HG03097 (cell line): ENCODE results near the gene PDE4D.

Source experiments
- ATAC-seq: cut with Tn5 transposase; IDR thresholded peaks from one replicate; pipeline ENCODE4 v1.9.1; 2021; ENCODE audit not compliant: unreplicated experiment, low FRiP score

The PDE4D gene

DNA sequence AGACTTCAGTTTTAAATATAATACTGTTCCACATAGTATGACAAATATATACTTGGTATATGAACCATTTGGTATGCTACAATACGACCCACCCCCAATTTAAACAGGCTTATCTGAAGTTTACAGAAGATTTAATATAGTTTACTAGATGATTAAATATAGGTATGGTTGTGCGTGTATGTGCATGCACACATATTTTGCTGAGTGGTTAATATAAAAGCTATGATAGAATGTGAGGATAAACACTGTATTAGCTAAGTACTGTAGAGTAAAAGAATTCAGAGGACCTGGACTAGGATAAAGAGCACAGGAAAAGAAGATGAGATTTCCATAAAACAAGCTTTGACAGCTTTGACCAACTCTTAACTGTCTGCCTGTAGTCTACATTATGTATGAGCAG is 356.7 kb downstream of the PDE4D start:
- no peak for ATAC-seq

DNA sequence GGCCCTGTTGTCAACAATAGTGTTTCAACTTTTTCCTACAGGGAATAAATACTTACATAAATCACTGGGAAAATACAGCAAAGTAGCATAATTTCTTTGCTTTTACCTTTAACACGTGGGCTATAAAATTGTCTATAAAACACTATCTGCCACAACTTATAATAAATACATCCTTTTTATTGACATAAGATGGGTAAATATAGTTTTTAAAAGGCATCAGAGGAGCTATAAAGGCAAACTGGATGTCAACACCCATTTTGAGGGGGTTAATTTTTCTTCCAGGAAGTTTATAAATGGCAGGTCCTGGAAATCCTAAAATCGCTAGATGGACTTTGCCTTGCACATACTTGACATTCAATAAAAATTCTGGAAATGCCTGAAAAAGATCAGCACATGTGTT is 358.0 kb downstream of the PDE4D start:
- ATAC-seq = no peak

DNA sequence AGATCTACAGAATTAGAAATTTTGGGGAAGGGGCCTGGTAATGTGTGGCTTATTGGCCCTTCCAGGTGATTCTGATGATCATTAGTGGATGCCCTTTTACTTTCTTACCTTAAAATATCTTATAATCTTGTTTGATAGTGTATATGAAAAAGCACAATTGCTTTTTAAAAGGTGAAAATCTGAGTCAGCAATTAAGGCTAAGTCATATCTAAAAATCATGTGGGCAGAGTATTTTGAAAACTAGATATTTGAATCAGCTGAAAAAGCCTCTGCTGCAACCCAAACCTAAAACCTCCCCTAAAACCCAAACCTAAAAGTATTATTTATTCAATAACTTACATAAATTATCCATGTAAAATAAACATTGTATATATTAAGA is 359.8 kb downstream of the PDE4D start:
- ATAC-seq = no peak

DNA sequence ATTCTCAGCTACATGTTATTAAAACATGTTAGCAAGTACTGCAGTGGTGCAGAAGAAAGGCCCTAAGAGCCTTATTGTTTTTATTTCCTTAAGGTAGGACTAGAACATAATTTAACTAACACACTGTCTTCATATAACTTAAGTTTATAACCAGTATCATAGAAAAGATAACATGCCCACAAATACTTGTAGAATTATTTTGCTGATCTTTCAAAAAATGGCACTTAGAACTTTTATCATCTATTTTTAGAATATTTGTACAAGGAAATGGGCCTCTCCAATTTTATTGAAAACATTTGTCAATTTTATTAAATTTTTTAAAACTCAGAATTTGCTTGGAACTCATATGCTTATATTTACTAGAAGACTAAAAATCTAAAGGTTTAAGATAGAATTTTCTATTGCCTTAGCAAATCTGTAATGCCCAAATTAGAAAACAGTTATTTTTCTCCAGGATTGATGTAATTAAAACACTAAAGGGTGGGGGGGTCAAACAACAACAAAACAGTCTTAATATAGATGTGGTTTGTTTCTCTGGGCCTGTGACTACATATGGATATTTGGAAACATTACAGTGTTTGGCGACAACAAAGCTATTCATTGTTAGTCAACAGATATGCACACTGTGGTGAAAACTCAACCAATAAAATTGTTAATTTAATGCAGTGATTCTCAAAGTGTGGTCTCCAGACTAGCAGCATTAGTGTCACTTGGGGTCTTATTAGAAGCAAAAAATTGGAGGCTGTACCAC is 360.4 kb downstream of the PDE4D start:
- no peak for ATAC-seq

DNA sequence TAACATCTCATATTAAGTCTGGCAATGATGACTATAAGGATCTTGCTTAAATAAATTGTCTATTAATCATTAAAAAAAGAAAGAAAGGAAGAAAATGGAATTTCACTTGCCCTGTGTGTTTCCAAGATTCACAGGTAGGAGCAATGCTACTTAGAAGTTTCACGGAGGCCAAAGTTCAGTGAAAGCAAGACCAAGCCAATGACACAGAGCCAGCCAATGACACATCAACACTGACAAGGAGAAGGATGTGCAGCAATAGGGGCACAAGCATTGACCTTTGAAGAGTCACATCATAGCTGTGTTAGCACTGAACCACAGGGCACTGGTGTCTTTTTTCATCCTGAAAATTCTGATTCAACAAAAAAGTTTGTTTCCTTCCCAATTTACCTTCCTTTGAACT is 364.3 kb downstream of the PDE4D start:
- no peak for ATAC-seq

DNA sequence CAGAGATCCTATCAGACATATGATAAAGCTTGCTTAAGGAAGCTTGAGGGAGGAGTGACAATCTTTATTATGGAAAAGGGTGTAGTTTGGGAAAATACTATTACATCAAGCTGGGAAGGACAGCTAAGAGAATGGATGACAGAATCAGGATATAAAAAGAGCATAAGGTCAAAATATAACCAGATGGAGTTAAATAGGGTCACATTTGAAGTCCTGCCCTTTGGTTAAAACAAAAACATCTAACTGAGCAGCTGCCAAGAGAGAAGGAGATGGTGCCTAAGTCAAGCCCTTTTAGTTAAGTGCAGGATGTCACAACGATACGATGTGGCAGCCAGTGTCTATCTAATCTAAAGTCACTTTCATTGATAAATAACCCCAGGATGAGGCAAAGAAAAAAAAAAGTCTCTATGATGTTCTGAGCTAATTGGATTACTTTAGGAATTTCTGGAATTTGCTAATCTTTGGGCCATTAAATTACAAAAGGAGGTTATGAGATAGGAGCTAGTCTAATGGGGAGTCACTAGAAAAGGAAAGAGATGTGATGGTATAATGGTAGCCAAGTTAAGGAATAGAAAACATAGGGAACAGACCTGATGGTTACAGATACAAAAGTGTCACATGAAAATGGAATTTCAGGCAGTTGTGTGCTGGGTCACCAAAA is 365.2 kb downstream of the PDE4D start:
- no peak for ATAC-seq

DNA sequence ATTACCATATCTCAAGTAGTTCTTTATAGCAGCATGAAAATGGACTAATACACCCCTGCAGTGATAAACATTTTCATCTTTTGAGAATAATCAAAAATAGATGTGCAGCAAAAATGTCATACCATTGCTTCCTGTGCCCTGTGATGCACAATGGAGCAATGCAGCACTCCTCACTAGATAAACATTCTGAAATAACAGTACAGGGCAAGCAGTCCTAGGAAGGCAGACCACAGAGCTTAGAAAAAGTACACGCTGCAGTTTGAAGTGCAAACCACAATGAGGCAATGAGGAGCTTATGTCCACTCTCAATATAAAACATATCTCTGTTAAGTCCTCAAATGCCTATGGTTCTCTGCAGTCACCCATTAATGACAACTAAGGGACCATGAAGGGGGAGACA is 367.6 kb downstream of the PDE4D start:
- no peak for ATAC-seq

DNA sequence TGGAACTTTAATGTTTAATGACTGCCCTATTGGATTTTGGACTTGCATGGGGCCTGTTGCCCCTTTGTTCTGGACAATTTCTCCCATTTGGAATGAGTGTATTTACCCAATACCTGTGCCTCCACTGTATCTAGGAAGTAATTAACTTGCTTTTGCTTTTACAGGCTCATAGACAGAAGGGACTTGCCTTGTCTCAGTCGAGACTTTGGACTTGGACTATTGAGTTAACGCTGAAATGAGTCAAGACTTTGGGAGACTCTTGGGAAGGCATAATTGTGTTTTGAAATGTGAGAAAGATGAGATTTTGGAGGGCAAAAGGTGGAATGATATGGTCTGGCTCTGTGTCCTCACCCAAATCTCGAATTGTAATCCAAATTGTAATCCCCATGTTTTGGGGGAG is 368.2 kb downstream of the PDE4D start:
- no peak for ATAC-seq

DNA sequence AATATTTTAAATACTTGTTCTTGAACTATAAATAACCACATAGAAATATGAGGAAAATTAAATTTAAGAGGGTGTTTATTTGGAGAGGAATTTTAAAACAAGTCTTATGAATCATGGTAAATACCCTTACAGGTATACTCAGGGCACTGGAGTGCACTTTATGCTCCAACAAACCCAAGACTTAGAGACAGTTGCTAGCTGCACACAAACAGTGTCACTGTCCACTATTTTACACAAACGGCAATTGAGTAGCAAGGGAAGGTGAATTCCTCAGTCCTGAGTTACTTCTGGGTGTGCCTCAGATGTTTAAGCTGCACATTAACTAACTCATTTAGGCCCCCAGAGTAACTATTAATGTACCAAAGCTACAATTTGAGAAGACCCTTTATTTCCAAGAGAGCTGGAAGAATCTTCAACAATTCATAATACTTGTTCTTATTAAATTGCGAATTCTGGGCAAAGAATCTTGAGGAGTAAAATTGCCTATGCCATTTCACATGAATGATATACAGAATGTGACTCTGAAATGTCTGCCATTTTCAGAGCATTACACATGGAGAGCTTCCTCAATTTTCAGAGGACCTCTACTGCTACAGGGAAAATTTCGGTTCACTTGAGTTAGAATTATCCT is 371.2 kb downstream of the PDE4D start:
- no peak for ATAC-seq

DNA sequence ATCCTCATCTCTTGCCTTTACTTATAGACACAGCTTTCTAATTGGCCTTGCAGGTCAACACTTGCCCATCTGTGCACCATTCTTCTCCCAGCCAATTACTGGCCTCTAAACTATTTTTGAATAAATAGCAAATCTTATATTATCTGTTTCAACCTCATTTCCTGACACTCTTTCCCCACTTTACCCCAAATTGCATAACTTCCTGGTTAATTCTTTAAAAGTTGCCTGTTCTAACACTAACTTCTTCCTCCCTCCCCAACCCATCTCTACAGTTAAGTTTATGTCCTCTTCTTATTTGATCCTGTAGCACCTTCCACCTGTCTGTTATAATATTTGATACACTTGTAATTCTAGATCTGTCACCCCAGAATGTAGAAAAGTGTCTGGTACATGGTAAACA is 372.1 kb downstream of the PDE4D start:
- ATAC-seq = no peak

DNA sequence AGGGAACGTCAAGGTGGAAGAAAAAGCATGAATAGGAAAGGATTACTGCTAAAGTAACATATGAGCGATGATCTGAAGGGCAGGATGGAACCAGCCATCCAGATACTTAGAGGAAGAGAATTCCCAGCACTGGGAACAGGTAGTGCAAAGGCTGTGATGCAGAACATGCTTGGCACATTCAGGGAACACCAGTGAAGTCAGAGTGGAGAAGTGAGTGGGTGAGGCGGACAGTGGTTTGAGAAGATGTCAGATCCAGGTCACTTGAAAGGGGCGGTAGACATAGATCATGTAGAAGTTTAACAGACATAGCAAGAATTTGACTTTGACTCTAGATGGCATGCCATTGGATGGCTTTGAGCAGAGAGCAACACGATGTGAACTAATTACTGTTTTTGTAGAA is 374.2 kb downstream of the PDE4D start:
- no peak for ATAC-seq

DNA sequence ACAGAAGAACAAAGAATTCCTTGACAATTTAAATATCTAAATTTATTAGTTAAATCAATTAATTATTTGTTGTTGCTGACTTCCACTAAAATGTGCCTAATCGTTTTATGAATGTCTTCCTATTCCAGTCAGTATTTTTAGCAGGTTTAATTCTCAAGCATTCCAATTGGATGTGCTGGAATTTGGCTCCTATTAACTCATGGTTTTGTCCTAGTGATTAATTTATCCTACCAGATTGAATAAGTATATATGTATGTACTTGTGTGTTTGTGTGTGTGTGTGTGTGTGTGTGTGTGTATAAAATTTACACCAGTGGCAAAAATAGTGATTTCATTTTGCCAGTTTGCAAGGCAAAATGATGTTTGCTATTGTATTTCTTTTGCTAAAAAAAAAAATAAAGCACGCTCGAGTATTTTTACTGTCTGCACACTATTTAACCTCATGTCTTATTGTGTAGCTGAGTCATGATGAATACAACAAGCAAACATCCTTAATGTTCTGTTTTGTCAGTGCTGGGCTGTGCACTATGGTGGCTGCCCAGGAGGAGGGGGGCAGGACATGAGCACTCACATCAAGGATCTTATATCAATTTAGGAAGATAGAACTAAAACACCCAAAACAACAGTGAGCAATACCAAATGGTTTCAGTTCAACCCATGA is 375.5 kb downstream of the PDE4D start:
- no peak for ATAC-seq

DNA sequence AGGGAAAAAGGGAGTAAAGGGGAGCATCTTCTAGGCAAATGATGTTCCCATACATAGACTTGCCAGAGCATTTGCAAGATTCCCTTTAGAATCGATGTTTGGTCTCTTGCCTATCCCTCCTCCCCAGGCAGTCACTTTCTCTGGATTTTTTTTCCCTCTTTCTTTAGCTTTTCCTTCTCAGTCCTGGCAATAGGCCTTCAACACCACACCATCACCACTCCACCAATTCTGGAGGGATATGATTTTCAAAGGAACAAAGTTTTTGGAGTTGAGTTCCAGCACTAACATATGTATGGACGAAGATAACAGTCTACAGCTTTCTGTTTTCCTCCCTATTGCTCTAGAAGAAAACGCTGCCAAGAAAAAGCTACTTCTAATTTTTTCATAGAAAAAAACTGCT is 377.4 kb downstream of the PDE4D start:
- ATAC-seq = no peak

DNA sequence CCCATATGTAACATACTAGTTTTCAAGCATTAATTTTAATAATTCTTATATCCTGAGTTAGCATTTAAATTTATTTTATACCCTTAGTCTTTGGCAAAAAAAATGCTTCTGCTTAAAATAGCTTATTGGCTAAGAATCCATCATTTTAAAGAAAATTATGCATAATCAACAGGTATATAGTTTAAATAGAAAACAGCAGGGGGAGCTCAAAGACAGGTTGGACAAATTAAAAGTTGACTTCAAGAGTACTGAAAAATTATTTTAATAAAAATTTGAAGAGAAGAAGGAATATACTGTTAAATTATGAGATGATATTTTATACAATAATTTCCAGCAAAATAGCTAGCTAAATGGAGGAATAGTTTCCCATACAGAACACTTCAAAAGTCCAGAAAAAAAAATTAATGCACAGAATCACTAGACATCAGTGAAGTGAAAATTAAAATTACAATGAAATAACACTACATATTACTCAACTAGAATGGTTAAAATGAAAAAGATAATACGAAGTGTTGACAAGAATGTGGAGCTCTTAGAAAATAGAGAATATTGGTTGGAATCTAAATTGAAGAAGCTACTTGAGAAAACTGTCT is 387.1 kb downstream of the PDE4D start:
- no peak for ATAC-seq

DNA sequence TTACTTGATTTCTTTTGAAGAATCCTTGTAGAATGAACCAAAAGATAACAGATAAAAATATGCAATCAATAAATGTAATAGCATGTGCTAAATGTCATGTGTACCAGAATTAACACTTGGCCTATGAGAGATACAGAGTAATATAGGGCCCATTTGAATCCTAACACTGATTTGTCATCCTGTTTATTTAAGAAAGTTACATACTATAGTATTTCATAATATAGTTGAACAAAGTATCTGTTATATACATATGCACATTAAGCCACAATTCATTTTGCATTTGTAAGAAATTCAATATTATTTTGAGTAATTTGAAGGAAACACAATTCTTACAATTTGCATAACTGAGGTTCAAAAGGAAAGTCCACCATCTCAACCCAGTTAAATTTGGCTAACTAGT is 389.5 kb downstream of the PDE4D start:
- no peak for ATAC-seq

DNA sequence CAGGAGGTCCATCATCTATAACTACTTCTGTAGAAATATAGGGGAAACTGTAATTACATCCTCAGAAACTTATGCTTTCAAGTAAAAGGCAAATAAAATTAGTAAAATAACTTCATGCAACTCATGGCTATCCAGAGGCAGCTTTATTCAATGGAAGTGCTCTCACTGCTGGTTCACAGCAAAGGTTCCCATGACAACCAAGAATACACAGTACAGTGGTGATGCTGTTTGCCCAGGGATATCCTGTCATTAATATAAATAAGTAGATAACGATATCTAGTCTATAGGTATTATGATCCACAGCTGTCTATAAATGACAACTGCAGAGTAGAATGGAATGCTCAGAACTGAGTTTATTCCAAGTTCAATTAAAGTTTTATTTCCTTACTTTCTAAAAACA is 390.3 kb downstream of the PDE4D start:
- ATAC-seq = no peak

DNA sequence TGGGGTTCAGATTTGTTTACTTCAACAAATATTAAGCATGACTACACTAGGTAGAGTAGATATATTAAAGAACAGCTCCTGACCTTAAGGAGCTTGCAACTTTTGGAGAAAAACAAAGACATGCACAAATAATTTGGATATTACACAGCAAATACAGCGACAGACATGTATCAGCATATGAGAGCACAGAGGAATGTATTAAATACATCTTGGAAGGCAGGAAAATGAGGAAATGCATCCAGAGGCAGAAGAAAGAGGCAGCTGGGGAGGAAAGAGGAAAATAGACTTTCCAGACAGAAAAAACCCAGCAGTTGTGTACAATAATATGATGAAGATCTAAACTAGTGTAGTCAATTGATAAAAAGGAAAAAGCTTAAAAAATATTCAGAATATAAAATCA is 392.2 kb downstream of the PDE4D start:
- no peak for ATAC-seq

DNA sequence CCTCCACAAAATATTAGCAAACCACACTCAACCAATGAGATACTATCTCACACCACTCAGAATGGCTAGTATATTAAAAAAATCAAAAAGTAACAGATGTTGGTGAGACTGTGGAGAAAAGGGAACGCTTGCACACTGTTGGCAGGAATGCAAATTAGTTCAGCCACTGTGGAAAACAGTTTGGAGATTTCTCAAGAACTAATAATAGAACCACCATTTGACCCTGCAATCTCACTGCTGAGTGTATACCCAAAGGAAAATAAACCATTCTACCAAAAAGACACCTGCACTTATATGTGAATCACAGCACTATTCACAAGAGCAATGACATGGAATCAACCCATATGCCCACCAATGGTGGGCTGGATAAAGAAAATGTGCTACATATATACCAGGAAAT is 393.5 kb downstream of the PDE4D start:
- ATAC-seq = no peak

DNA sequence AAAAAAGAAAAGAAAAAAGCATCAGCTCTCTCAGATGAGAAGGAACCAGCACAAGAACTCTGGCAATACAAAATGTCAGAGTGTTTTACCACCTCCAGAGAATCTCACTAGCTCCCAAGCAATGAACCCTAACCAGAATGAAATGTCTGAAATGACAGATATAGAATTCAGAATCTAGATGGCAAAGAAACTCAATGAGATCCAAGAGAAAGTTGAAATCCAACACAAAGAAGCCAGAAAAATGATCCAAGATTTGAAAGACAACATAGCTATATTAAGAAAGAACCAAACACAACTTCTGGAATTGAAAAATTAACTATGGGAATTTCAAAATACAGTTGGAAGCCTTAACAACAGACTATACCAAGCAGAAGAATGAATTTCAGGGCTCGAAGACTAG is 396.3 kb downstream of the PDE4D start:
- ATAC-seq = no peak

DNA sequence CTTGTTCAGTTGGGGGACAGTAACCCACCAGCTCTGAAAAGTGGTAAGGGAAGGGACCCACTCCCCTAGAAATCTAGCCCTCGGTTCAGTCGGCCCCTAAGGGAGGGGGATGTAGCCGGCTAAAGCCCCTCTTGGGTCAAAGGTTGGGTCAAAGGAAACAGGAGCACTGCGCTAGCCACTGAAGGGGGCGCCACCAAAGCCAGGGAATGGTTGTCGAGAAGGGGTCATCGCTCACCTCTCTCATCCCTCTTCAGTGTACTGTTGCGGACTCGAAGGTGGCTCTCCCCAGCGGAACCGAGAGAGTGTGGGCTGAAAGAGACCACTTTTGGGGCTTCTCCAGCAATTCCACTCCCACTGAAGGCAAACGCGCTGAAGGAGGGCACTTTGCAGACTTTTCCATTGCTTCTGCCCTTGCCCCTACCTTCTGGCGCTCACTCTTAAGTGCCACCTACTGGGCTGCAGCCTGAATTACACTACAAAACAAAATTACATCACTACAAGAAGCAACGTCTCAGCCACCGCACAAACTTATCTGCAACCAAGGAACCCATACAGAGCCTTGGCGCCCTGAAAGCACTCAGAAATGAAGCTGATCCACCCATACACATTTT is 396.9 kb downstream of the PDE4D start:
- ATAC-seq = no peak

DNA sequence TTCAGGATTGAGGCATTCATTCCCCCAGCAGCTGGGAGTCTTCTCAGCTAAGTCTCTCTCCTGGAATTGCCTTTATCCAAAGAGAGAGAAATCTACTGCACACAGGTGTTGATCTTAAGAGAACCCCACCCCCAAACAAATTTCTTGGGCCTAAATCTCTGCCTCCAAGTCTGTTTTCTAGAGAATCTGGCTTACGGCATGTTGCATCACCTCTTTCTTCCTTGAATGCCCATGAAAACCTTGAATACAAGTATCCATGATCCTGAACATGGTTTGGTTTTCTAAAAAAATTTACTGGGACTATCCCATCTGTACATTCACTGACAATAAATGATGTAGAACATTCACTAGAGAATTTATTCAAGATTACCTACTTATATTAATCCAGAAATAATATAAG is 401.6 kb downstream of the PDE4D start:
- ATAC-seq = no peak
